Measurements from ENCODE around the gene KRTAP20-2. TPM values are rescaled to one million over a fixed set of nuclear protein-coding genes. Genes with fewer than 3 reads are reported as not detected.

KRTAP20-2 gene
- not detected in 2 replicates for total RNA-seq

GRCh38 chr21:30634906-30635305 is at the start of gene KRTAP20-2:
Gene KRTAP20-2 (plus strand): TSS chr21:30635206. CDS start chr21:30635264, 58 bp downstream.

GRCh38 chr21:30590297-30590696 is 44.7 kb upstream of the KRTAP20-2 start, which contains the start of gene KRTAP22-2:
Gene KRTAP22-2 (minus strand): TSS chr21:30590397.

GRCh38 chr21:30592140-30592539 is 42.9 kb upstream of the KRTAP20-2 start, which contains the start of gene KRTAP6-3:
Gene KRTAP6-3 (plus strand): TSS chr21:30592440. CDS start chr21:30592446, 6 bp downstream.

GRCh38 chr21:30598802-30599201 is 36.2 kb upstream of the KRTAP20-2 start, which contains the start of gene KRTAP6-2:
Gene KRTAP6-2 (minus strand): TSS chr21:30598902. CDS start chr21:30598874, 28 bp downstream.

GRCh38 chr21:30600787-30601186 is 34.2 kb upstream of the KRTAP20-2 start, which contains the start of gene KRTAP22-1:
Gene KRTAP22-1 (plus strand): TSS chr21:30601087.

GRCh38 chr21:30613836-30614235 is 21.2 kb upstream of the KRTAP20-2 start, which contains the start of gene KRTAP6-1:
Gene KRTAP6-1 (minus strand): TSS chr21:30613930. CDS start chr21:30613904, 26 bp downstream.

GRCh38 chr21:30616125-30616524 is 18.9 kb upstream of the KRTAP20-2 start, which contains the start of gene KRTAP20-1:
Gene KRTAP20-1 (plus strand): TSS chr21:30616425. CDS start chr21:30616455, 30 bp downstream.

GRCh38 chr21:30620522-30620921 is 14.5 kb upstream of the KRTAP20-2 start, which contains the start of gene KRTAP20-4:
Gene KRTAP20-4 (plus strand): TSS chr21:30620627.

GRCh38 chr21:30642564-30642963 is 7.6 kb downstream of the KRTAP20-2 start, which contains the start of gene KRTAP20-3:
Gene KRTAP20-3 (plus strand): TSS chr21:30642864.

Other genes with a start within 250 kb of the KRTAP20-2 start
- gene KRTAP13-1, start 239.2 kb upstream of the KRTAP20-2 start, total RNA-seq, result not detected in 2 replicates
- gene KRTAP13-3, start 209.3 kb upstream of the KRTAP20-2 start, total RNA-seq, result not detected in 2 replicates
- gene KRTAP13-4, start 205.0 kb upstream of the KRTAP20-2 start, total RNA-seq, result not detected in 2 replicates
- gene KRTAP15-1, start 194.9 kb upstream of the KRTAP20-2 start, total RNA-seq, result not detected in 2 replicates
- not detected in 2 replicates for gene KRTAP19-1, start 154.8 kb upstream of the KRTAP20-2 start, total RNA-seq
- not detected in 2 replicates for gene KRTAP19-2, start 147.8 kb upstream of the KRTAP20-2 start, total RNA-seq
- gene KRTAP19-3, start 143.2 kb upstream of the KRTAP20-2 start, total RNA-seq, result not detected in 2 replicates
- gene KRTAP19-4, start 138.0 kb upstream of the KRTAP20-2 start, total RNA-seq, result not detected in 2 replicates
- not detected in 2 replicates for gene KRTAP19-5, start 133.1 kb upstream of the KRTAP20-2 start, total RNA-seq
- not detected in 2 replicates for gene KRTAP19-6, start 93.3 kb upstream of the KRTAP20-2 start, total RNA-seq
- gene KRTAP19-7, start 73.9 kb upstream of the KRTAP20-2 start, total RNA-seq, result not detected in 2 replicates
- gene KRTAP22-2, start 44.8 kb upstream of the KRTAP20-2 start, total RNA-seq, result not detected in 2 replicates
- gene KRTAP6-3, start 42.8 kb upstream of the KRTAP20-2 start, total RNA-seq, result not detected in 2 replicates
- gene KRTAP6-2, start 36.3 kb upstream of the KRTAP20-2 start, total RNA-seq, result not detected in 2 replicates
- gene KRTAP22-1, start 34.1 kb upstream of the KRTAP20-2 start, total RNA-seq, result not detected in 2 replicates
- not detected in 2 replicates for gene KRTAP6-1, start 21.3 kb upstream of the KRTAP20-2 start, total RNA-seq
- not detected in 2 replicates for gene KRTAP20-1, start 18.8 kb upstream of the KRTAP20-2 start, total RNA-seq
- not detected in 2 replicates for gene KRTAP20-4, start 14.6 kb upstream of the KRTAP20-2 start, total RNA-seq
- not detected in 2 replicates for gene KRTAP20-3, start 7.7 kb downstream of the KRTAP20-2 start, total RNA-seq
- gene KRTAP21-3, start 83.6 kb downstream of the KRTAP20-2 start, total RNA-seq, result not detected in 2 replicates
- gene KRTAP21-2, start 112.1 kb downstream of the KRTAP20-2 start, total RNA-seq, result not detected in 2 replicates
- gene KRTAP21-1, start 120.2 kb downstream of the KRTAP20-2 start, total RNA-seq, result not detected in 2 replicates
- not detected in 2 replicates for gene KRTAP8-1, start 178.1 kb downstream of the KRTAP20-2 start, total RNA-seq
- not detected in 2 replicates for gene KRTAP7-1, start 194.6 kb downstream of the KRTAP20-2 start, total RNA-seq
- not detected in 2 replicates for gene KRTAP11-1, start 246.4 kb downstream of the KRTAP20-2 start, total RNA-seq

Measured in cardiac ventricle fibroblast (primary cell).